K562 (cell line): ENCODE measurements around the gene NUP153. TPM values are rescaled to one million over a fixed set of nuclear protein-coding genes. Genes with fewer than 3 reads are reported as not detected.

Experiments
- ARID1B ChIP-seq: fragments of 450-650 bp; IDR thresholded peaks from 2 replicates; pipeline ENCODE4 v1.6.1; 2016; ENCODE audit warnings: antibody characterized with exemption, mild to moderate bottlenecking, inconsistent platforms
- CAMTA2 ChIP-seq: fragments of 250-450 bp; sonication (Bioruptor Pico); conservative IDR thresholded peaks from 2 replicates; pipeline ENCODE4 v1.5.1; 2022
- CCNT2 ChIP-seq: IDR thresholded peaks from 2 replicates; pipeline ENCODE4 v1.6.1; 2011; ENCODE audit warnings: borderline replicate concordance, low read depth, mild to moderate bottlenecking, moderate library complexity, mixed read lengths, low read length; ENCODE audit not compliant: insufficient read length; ENCODE audit errors: extremely low read depth
- CGGBP1 ChIP-seq: fragments of 250-450 bp; sonication (Bioruptor Pico); IDR thresholded peaks from 2 replicates; pipeline ENCODE4 v1.9.0; 2021; ENCODE audit warnings: mild to moderate bottlenecking
- E2F3 ChIP-seq: fragments of 250-450 bp; sonication (Bioruptor Pico); IDR thresholded peaks from 2 replicates; pipeline ENCODE4 v1.4.0; 2020; ENCODE audit warnings: mild to moderate bottlenecking
- ETV6 ChIP-seq, 3 experiments: fragments of 150-350 bp in 1 of 3; sonication (generic) in 1 of 3; formaldehyde crosslinking in 1 of 3; IDR thresholded peaks; 2 replicates each; pipeline versions ENCODE4 v1.6.1 to v1.8.0; 2014 to 2022; ENCODE audit warnings: borderline replicate concordance in 2 of 3, low read depth in 2 of 3, antibody characterized with exemption in 1 of 3, low read length in 1 of 3, mild to moderate bottlenecking in 1 of 3, missing genetic modification reagents in 1 of 3
- MEIS2 ChIP-seq: fragments of 450-650 bp; IDR thresholded peaks from 2 replicates; pipeline ENCODE4 v1.6.1; 2014; ENCODE audit warnings: mild to moderate bottlenecking; ENCODE audit not compliant: partially characterized antibody
- PHB ChIP-seq: fragments of 250-450 bp; sonication (Bioruptor Pico); IDR thresholded peaks from 2 replicates; pipeline ENCODE4 v1.5.0; 2021
- POLR3G ChIP-seq: IDR thresholded peaks from 2 replicates; pipeline ENCODE4 v1.6.1; 2011; ENCODE audit not compliant: insufficient read length, insufficient replicate concordance; ENCODE audit errors: extremely low read depth
- SETDB1 ChIP-seq: IDR thresholded peaks from one replicate; pipeline ENCODE4 v1.6.1; 2012; ENCODE audit warnings: low read length, control low read depth, inconsistent platforms
- THAP12 ChIP-seq: fragments of 250-450 bp; sonication (Bioruptor Pico); IDR thresholded peaks from 2 replicates; pipeline ENCODE4 v1.9.0; 2021; ENCODE audit warnings: mild to moderate bottlenecking, inconsistent platforms
- ZBTB2 ChIP-seq: fragments of 450-650 bp; IDR thresholded peaks from 2 replicates; pipeline ENCODE4 v1.6.1; 2016; ENCODE audit warnings: antibody characterized with exemption
- ZC3H11A ChIP-seq: IDR thresholded peaks from 2 replicates; pipeline ENCODE4 v1.6.1; 2012; ENCODE audit warnings: low read depth, low read length, improper control_type of control experiment
- ZNF140 ChIP-seq: fragments of 250-450 bp; sonication (Bioruptor Pico); IDR thresholded peaks from 2 replicates; pipeline ENCODE4 v1.8.0; 2021; ENCODE audit warnings: moderate library complexity, mild to moderate bottlenecking, inconsistent platforms
- ZNF41 ChIP-seq: fragments of 250-450 bp; sonication (Bioruptor Pico); conservative IDR thresholded peaks from 2 replicates; pipeline ENCODE4 v1.4.0; 2020; ENCODE audit warnings: mild to moderate bottlenecking
- ZNF77 ChIP-seq: fragments of 250-450 bp; sonication (Bioruptor Pico); IDR thresholded peaks from 2 replicates; pipeline ENCODE4 v1.5.0; 2020
- polyA plus RNA-seq, 8 experiments: library from polyadenylated mRNA; depleted of rRNA in 4 of 8; stranded (reverse) in 5 of 8; unstranded in 3 of 8; fragments of >200 nt; fragmentation: Nextera tagmentation in 2 of 8; fragmentation: Illumina TruSeq in 1 of 8; extraction: Ambion mirVana in 2 of 8; extraction: Trizol in 1 of 8; gene quantifications; 2 replicates each; pipeline versions ENCODE4 v1.2.1 to v1.2.3, GENCODE V29; 2011 to 2014; ENCODE audit warnings: inconsistent platforms in 1 of 8, missing spikeins in 1 of 8
- total RNA-seq, 7 experiments: library from RNA; depleted of rRNA in 6 of 7; stranded (reverse); fragments of >200 nt in 6 of 7; fragmentation: Illumina TruSeq in 2 of 7; extraction: Trizol in 2 of 7; gene quantifications; 2 replicates each; pipeline versions ENCODE4 v1.2.1 to v1.2.3, GENCODE V29; 2011 to 2021; ENCODE audit warnings: low replicate concordance in 1 of 7
- TF ChIP-seq, protein P1 (sequence below): sonication (generic); formaldehyde crosslinking; IDR thresholded peaks from 2 replicates; pipeline ENCODE4 v1.5.0; 2020; ENCODE audit warnings: missing genetic modification reagents
- TF ChIP-seq, protein P2 (sequence below): fragments of 250-450 bp; sonication (Bioruptor Pico); IDR thresholded peaks from 2 replicates; pipeline ENCODE4 v1.8.0; 2022; ENCODE audit warnings: moderate library complexity, mild to moderate bottlenecking, inconsistent platforms

The NUP153 gene
- total and polyA plus RNA-seq, 9 of the 15 experiments (the other 6 are each of a cell fraction or from before 2014, with no cell fraction given) = 21.9 to 110 (median 84.8) TPM

DNA sequence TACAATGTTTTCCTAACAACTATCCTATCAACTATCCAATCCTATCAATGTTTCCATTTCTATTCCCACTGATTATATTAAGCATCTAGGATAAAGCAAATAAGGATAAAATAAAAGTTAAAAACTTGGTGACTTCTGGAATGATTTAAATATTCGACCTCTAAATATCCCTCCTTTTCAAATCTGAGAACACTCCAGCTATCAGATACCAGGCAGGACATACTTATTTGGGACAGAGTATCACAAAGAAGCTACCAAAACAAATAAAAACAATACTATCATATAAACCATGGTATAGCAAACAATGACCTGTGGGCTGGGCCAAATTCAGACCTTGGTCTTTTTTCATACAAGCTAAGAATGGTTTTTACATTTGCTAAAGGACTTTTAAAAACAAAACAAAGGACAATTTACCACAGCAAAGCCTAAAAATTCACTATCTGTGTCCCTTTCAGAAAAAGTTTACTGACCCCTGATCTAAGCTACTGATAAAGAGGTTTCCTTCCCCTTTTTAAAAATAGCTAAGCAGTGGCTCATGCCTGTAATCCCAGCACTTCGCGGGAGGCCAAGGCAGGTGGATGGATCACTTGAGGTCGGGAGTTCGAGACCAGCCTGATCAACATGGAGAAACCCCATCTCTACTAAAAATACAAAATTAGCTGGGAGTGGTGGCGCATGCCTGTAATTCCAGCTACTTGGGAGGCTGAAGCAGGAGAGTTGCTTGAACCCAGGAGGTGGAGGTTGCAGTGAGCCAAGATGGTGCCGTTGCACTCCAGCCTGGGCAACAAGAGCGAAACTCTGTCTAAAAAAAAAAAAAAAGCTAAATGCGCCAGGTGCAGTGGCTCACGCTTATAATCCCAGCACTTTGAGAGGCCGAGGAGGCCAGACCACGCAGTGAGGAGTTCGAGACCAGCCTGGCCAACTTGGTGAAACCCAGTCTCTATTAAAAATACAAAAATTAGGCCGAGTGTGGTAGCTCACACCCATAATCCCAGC is 6.0 kb downstream of the NUP153 start (continued):
- no peak for TF ChIP-seq CCNT2
- no peak for TF ChIP-seq ZNF41 (CRISPR knock-in tag)
- peak; percentile 83 for TF ChIP-seq ARID1B
- no peak for TF ChIP-seq E2F3 (CRISPR knock-in tag)
- TF ChIP-seq ZNF140 = no peak
- TF ChIP-seq PHB (CRISPR knock-in tag) = no peak
- TF ChIP-seq SETDB1 = no peak
- no peak for TF ChIP-seq CAMTA2 (CRISPR knock-in tag)
- TF ChIP-seq ZBTB2 = no peak
- TF ChIP-seq THAP12 = no peak
- no peak for TF ChIP-seq MEIS2
- no peak for TF ChIP-seq ZC3H11A
- TF ChIP-seq CGGBP1 = no peak
- no peak for TF ChIP-seq ETV6 (IDR thresholded peaks at IDR 0.05; ENCODE audit: borderline replicate concordance in 1 of 2, low read depth in 2 of 2, low read length in 1 of 2)
- no peak for TF ChIP-seq ETV6 (CRISPR knock-in tag; IDR thresholded peaks at IDR 0.05; ENCODE audit: borderline replicate concordance)
- TF ChIP-seq, protein P1, sequence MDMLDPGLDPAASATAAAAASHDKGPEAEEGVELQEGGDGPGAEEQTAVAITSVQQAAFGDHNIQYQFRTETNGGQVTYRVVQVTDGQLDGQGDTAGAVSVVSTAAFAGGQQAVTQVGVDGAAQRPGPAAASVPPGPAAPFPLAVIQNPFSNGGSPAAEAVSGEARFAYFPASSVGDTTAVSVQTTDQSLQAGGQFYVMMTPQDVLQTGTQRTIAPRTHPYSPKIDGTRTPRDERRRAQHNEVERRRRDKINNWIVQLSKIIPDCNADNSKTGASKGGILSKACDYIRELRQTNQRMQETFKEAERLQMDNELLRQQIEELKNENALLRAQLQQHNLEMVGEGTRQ (CRISPR knock-in tag) = no peak
- TF ChIP-seq ZNF77 = no peak
- TF ChIP-seq, protein P2, sequence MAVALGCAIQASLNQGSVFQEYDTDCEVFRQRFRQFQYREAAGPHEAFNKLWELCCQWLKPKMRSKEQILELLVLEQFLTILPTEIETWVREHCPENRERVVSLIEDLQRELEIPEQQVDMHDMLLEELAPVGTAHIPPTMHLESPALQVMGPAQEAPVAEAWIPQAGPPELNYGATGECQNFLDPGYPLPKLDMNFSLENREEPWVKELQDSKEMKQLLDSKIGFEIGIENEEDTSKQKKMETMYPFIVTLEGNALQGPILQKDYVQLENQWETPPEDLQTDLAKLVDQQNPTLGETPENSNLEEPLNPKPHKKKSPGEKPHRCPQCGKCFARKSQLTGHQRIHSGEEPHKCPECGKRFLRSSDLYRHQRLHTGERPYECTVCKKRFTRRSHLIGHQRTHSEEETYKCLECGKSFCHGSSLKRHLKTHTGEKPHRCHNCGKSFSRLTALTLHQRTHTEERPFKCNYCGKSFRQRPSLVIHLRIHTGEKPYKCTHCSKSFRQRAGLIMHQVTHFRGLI (CRISPR knock-in tag) = no peak
- TF ChIP-seq POLR3G = no peak
